ENCODE data around the gene AGAP2. TPM values are rescaled to one million over a fixed set of nuclear protein-coding genes. Genes with fewer than 3 reads are reported as not detected.
A peak's percentile ranks its signal among the peaks of the same experiment; 100 is the strongest.
"Not testable (repeated sequence)": the region's sequence is repeated elsewhere in the genome, so short reads cannot be mapped to it uniquely, and the experiment has no call there.

Gene AGAP2
- total RNA-seq, 1 experiment from 2014 or later: 0.40 TPM

DNA sequence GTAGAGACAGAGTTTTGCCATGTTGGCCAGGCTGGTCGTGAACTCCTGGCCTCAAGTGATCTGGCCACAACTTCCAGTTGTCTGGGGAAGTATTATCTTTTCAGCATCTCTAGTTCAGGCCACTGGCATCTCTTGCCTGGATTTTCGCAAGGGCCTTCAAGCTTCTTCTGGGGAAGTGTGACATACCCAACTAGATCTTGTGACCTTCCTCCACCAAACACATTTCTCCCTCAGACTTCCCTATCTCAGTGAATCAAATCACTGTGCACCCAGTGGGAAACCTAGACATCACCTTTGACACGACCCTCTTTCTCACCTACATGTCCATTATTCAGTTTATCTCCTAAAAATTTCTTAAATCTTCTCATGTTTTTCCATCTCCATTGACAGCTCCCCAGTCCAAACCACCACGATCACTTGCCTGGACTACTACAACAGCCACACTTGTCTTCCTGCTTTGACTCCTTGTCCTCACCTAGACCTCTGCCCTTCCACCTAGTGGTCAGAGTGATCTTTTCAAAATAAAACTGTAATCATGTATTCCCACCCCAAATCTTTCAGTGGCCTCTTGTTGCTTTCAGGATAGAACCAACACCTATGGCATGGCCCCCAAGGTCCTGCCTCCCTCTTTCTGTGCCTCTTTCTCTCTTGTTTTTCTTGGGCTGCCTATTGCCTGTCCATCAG is 37.2 kb upstream of the AGAP2 start:
- H3K4me3 ChIP-seq (ENCODE audit: low read length): no peak overlapping the region
- H3K9me2 ChIP-seq (replicated peaks; ENCODE audit: low read length): no peaks in the 10 kb centered on the region
- H4K20me1 ChIP-seq (ENCODE audit: low read length): no peaks in the 10 kb centered on the region
- H3K27ac ChIP-seq (ENCODE audit: low read length): no peak overlapping the region
- no TSS peak for BruUV-seq (replicated peaks)
- peaks cover 9% of the 10 kb centered on the region for H3K4me1 ChIP-seq (ENCODE audit: insufficient read depth, low read length)
- DNase-seq (no peak), ATAC-seq (no peak)
- CTCF ChIA-PET: no interaction called here
- no peak overlapping the region for H3K4me2 ChIP-seq (ENCODE audit: low read length)
- no peak overlapping the region for H2AFZ ChIP-seq (ENCODE audit: low read length)
- H3K9ac ChIP-seq (ENCODE audit: low read length): no peak overlapping the region
- POLR2A ChIA-PET (ENCODE audit: unreplicated experiment): no interaction called here
- peaks cover 23% of the 10 kb centered on the region for H3K79me2 ChIP-seq (ENCODE audit: low read length)
- H3F3A ChIP-seq (ENCODE audit: low read length, unreplicated experiment): no peaks in the 10 kb centered on the region
- no peaks in the 10 kb centered on the region for H3K9me3 ChIP-seq (ENCODE audit: low read length)
- H3K27me3 ChIP-seq (ENCODE audit: low read length): no peaks in the 10 kb centered on the region
- no peak for TF ChIP-seq EZH2phosphoT487 (IDR thresholded peaks at IDR 0.05; ENCODE audit: borderline replicate concordance, low read length)
- TF ChIP-seq, protein P1, sequence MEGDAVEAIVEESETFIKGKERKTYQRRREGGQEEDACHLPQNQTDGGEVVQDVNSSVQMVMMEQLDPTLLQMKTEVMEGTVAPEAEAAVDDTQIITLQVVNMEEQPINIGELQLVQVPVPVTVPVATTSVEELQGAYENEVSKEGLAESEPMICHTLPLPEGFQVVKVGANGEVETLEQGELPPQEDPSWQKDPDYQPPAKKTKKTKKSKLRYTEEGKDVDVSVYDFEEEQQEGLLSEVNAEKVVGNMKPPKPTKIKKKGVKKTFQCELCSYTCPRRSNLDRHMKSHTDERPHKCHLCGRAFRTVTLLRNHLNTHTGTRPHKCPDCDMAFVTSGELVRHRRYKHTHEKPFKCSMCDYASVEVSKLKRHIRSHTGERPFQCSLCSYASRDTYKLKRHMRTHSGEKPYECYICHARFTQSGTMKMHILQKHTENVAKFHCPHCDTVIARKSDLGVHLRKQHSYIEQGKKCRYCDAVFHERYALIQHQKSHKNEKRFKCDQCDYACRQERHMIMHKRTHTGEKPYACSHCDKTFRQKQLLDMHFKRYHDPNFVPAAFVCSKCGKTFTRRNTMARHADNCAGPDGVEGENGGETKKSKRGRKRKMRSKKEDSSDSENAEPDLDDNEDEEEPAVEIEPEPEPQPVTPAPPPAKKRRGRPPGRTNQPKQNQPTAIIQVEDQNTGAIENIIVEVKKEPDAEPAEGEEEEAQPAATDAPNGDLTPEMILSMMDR (conservative IDR thresholded peaks at IDR 0.05; ENCODE audit: low read depth, low read length): peak; percentile 15; the same call in 1 of the 2 replicates
- intact Hi-C loops (cut with micrococcal nuclease): no loop called here
- H3K36me3 ChIP-seq (ENCODE audit: low read depth, low read length): peaks cover 1% of the 10 kb centered on the region; the same call in 1 of the 2 replicates

DNA sequence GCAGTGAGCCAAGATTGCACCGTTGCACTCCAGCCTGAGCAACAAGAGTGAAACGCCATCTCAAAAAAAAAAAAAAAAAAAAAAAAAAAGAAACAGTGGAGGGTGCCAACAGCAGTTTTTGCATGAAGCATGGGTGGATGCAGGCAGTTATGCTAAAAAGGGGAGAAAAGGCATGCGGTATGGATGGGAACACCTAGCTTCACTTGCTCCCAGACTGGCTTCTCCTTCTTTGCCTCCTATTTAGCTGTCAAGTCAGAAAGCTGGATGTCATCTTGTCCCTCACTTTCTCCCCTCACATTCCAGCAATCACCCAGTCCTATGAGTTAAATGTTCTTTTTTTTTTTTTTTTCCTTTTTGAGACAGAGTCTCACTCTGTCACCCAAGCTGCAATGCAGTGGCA is 36.5 kb upstream of the AGAP2 start:
- Histone ChIP-seq H3K9me3 (ENCODE audit: low read length) (no peaks in the 10 kb centered on the region), H3K4me1 (ENCODE audit: insufficient read depth, low read length) (peaks cover 11% of the 10 kb centered on the region), H3K36me3 (ENCODE audit: low read depth, low read length) (peaks cover 6% of the 10 kb centered on the region; the same call in 1 of the 2 replicates), H2AFZ (ENCODE audit: low read length) (no peak overlapping the region), H3K79me2 (ENCODE audit: low read length) (peaks cover 28% of the 10 kb centered on the region), H3K4me2 (ENCODE audit: low read length) (no peak overlapping the region), H3K27ac (ENCODE audit: low read length) (no peak overlapping the region), H3K4me3 (ENCODE audit: low read length) (no peak overlapping the region), H3F3A (ENCODE audit: low read length, unreplicated experiment) (no peaks in the 10 kb centered on the region), H3K9ac (ENCODE audit: low read length) (no peak overlapping the region), H3K9me2 (replicated peaks; ENCODE audit: low read length) (no peaks in the 10 kb centered on the region), H4K20me1 (ENCODE audit: low read length) (no peaks in the 10 kb centered on the region), H3K27me3 (ENCODE audit: low read length) (no peaks in the 10 kb centered on the region)
- POLR2A ChIA-PET (ENCODE audit: unreplicated experiment): no interaction called here
- ATAC-seq (no peak), DNase-seq (no peak)
- no TSS peak for BruUV-seq (replicated peaks)
- no peak for TF ChIP-seq EZH2phosphoT487 (IDR thresholded peaks at IDR 0.05; ENCODE audit: borderline replicate concordance, low read length)
- TF ChIP-seq EZH2 (IDR thresholded peaks at IDR 0.05; ENCODE audit: low read length, unreplicated experiment): no peak
- TF ChIP-seq, protein P1 (conservative IDR thresholded peaks at IDR 0.05; ENCODE audit: low read depth, low read length): no peak
- CTCF ChIA-PET: no interaction called here
- intact Hi-C loops (cut with micrococcal nuclease): no loop called here

DNA sequence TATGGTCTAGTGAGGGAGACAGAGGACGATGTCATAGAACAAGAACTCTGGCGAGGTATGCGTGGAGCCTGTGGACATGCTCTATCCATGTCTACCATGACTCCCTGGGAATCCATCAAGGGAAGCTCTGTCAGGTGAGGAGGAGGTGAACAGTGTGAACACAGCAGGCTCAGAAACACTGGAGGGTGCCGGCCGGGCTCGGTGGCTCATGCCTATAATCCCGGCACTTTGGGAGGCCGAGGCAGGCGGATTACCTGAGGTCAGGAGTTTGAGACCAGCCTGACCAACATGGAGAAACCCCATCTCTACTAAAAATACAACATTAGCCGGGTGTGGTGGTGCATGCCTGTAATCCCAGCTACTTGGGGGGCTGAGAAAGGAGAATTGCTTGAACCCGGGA is 36.1 kb upstream of the AGAP2 start:
- Histone ChIP-seq H3K79me2 (ENCODE audit: low read length) (peaks cover 28% of the 10 kb centered on the region), H3K4me1 (ENCODE audit: insufficient read depth, low read length) (peaks cover 11% of the 10 kb centered on the region), H3K36me3 (ENCODE audit: low read depth, low read length) (peaks cover 10% of the 10 kb centered on the region)
- H3F3A ChIP-seq (ENCODE audit: low read length, unreplicated experiment); intact Hi-C loops (cut with micrococcal nuclease); DNase-seq; BruUV-seq (replicated peaks); H3K4me2 ChIP-seq (ENCODE audit: low read length); POLR2A ChIA-PET (ENCODE audit: unreplicated experiment); H2AFZ ChIP-seq (ENCODE audit: low read length); H3K27me3 ChIP-seq (ENCODE audit: low read length); H4K20me1 ChIP-seq (ENCODE audit: low read length); H3K9me2 ChIP-seq (replicated peaks; ENCODE audit: low read length); H3K9me3 ChIP-seq (ENCODE audit: low read length); ATAC-seq; CTCF ChIA-PET; H3K27ac ChIP-seq (ENCODE audit: low read length); H3K4me3 ChIP-seq (ENCODE audit: low read length); H3K9ac ChIP-seq (ENCODE audit: low read length): not testable (repeated sequence)

All from PC-3 (cell line).